GM21825 (cell line): ENCODE results near the gene CWC15.
"Not testable (repeated sequence)": the region's sequence is repeated elsewhere in the genome, so short reads cannot be mapped to it uniquely, and the experiment has no call there.

Source experiments
- ATAC-seq: cut with Tn5 transposase; IDR thresholded peaks from one replicate; pipeline ENCODE4 v1.9.1; 2021; ENCODE audit warnings: mild to moderate bottlenecking, moderate library complexity; ENCODE audit not compliant: unreplicated experiment

Gene CWC15

GRCh38 chr11:94956963-94957362 is 16.4 kb downstream of the CWC15 start:
- no peak for ATAC-seq

GRCh38 chr11:94954753-94955152 is 18.6 kb downstream of the CWC15 start:
- ATAC-seq: no peak

GRCh38 chr11:94948070-94948617 is 25.2 kb downstream of the CWC15 start:
- ATAC-seq: no peak

GRCh38 chr11:94946812-94947211 is 26.5 kb downstream of the CWC15 start:
- ATAC-seq: peak; percentile 61

- no peak for ATAC-seq
Observed at GRCh38 chr11:94941131-94941530, 32.2 kb downstream of the CWC15 start.

- ATAC-seq: no peak
Observed at GRCh38 chr11:94939346-94939745, 34.0 kb downstream of the CWC15 start.

GRCh38 chr11:94938095-94939055 is 35.0 kb downstream of the CWC15 start:
- ATAC-seq: no peak

- no peak for ATAC-seq
Observed at GRCh38 chr11:94934846-94935245, 38.5 kb downstream of the CWC15 start.

GRCh38 chr11:94934362-94934761 is 39.0 kb downstream of the CWC15 start:
- no peak for ATAC-seq

- ATAC-seq: no peak
Observed at GRCh38 chr11:94933223-94934130, 39.9 kb downstream of the CWC15 start.

GRCh38 chr11:94932503-94932902 is 40.9 kb downstream of the CWC15 start:
- ATAC-seq: no peak

- not testable (repeated sequence) for ATAC-seq
Observed at GRCh38 chr11:94932072-94932471, 41.3 kb downstream of the CWC15 start.

GRCh38 chr11:94928117-94928990 is 45.0 kb downstream of the CWC15 start:
- ATAC-seq: no peak

GRCh38 chr11:94926698-94927237 is 46.6 kb downstream of the CWC15 start:
- no peak for ATAC-seq

- ATAC-seq: peak; percentile 28
Observed at GRCh38 chr11:94926271-94926625, 47.1 kb downstream of the CWC15 start.

- ATAC-seq: peak; percentile 79
Observed at GRCh38 chr11:94925422-94926270, 47.7 kb downstream of the CWC15 start.

- no peak for ATAC-seq
Observed at GRCh38 chr11:94924612-94925011, 48.7 kb downstream of the CWC15 start.

GRCh38 chr11:94924171-94924572 is 49.2 kb downstream of the CWC15 start:
- no peak for ATAC-seq

GRCh38 chr11:94923004-94923334 is 50.4 kb downstream of the CWC15 start:
- no peak for ATAC-seq
